DMS 273 (cell line): ENCODE results near the gene SLC3A2.
A peak's percentile ranks its signal among the peaks of the same experiment; 100 is the strongest.

ENCODE experiments used
- DNase-seq: peaks from one replicate; lab custom pipeline; 2025; ENCODE audit not compliant: unreplicated experiment; lab: John Stamatoyannopoulos, UW

The SLC3A2 gene

DNA sequence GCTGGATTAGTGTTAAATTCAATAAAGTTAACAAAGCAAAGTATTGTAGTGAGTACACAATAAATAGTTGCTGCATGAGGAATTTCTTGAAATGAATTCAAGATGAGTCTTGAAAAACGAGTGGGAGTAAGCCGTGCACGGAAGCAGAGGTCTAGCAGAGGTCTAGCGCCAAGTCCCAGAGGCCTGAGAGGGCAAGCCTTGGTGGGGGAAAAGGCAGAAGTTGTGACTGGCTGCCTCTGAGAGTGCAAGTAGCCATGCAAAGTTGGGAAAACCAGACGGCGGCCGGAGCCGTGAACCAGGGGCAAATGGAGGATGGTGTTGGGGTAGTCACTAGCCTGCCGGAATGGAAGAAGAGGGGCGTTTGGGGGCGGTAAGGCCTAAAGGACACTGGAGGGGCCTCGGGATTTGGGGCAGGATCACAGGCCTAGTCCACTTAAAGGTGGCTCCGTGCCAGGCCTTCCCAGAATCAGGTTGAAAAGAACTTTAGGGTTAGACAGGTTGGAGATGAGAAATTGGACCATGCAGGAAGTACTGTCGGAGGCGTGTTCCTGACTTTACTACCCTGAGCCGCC is 379 bp upstream of the SLC3A2 start:
- peak; percentile 67 for DNase-seq

DNA sequence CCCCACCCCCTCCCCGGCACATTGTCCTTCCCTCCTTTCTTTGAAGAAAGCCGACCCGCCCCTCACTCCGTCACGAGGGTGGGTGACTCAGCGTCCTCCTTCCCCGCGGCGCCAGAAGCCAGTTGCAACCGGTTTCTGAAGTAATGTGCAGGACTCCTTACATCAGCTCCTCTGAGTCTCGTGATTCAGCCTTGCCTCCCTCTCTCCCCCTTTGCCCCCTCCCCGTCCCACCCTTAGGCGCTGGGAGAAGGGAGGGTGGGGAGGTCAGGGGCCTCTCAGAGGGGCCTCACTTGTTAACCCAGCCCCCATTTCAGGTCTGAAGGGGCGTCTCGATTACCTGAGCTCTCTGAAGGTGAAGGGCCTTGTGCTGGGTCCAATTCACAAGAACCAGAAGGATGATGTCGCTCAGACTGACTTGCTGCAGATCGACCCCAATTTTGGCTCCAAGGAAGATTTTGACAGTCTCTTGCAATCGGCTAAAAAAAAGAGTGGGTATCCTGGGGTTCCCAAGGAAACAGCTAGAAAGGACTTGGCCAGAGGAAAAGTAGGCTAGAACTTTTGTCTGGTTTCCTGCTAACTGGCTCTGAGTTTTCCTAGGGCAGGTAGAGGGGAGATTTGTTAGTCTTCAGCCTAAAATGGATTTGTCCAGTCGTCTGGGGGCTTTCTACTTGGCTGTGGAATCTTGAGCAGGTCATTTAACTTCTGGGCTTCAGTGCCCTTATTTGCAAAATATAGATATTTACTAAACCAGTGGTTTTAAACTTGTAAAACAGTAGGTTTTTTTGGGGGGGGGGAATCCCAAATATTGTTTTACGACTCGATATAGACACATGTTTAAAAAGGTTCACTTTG is 1.1 kb downstream of the SLC3A2 start:
- peak; percentile 92 for DNase-seq

DNA sequence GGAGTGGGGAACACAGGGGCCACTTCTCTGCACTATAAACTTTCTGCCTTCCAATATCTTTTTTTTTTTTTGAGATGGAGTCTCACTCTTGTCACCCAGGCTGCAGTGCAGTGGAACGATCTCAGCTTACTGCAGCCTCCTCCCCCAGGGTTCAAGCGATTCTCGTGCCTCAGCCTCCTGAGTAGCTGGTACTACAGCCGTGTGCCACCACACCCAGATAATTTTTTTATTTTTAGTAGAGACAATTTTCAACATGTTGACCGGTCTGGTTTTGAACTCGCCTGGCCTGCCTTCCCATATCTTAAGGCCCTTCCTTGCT is 1.7 kb downstream of the SLC3A2 start:
- DNase-seq = no peak

DNA sequence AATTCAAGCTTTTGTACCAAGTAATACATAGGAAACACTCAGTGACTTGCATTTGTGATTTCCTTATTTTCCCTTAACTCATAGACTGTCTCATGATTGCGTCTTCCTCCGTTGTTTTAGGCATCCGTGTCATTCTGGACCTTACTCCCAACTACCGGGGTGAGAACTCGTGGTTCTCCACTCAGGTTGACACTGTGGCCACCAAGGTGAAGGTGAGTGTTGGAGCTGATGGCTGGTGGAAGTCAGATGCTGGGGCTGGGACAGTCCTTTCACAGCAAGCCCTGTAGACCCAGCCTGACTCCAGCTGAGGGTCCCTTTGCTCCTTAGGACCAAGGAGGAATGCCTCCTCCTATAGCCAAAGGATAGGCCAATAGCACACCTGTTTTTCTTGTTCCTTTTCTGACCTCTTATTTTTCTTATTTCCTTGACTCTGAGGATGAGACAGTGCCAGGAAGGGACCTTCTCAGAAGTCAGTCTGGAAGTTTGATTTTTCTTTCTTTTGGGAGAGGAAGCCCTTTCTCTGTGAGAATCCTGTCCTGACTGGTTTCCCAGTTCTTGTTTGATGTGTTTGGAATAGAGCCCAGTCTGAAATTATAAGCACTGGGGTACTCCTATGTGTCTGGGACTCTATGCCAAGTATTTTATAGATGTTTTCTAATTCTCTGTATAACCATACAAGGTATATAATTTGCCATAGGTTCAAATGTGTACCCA is 2.2 kb downstream of the SLC3A2 start:
- DNase-seq = no peak

DNA sequence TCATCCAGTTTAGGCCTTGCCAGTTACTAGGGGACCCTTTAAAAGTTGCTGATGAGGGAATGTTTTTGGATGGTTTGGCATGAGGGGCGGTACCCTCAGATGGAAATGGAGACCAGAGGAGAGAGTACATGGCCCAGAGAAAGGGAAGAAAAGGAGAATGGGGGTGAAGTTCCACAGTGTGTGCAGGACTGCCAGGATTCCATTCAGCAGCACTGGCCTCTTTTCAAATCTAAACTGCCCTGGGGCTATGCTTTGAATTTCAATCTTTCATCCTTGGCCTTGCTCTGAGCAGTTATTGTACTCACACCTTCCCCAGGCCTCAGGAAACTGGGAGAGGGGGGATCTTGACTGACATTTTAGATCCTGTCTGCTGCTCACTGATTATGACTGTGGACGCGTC is 3.0 kb downstream of the SLC3A2 start:
- no peak for DNase-seq

DNA sequence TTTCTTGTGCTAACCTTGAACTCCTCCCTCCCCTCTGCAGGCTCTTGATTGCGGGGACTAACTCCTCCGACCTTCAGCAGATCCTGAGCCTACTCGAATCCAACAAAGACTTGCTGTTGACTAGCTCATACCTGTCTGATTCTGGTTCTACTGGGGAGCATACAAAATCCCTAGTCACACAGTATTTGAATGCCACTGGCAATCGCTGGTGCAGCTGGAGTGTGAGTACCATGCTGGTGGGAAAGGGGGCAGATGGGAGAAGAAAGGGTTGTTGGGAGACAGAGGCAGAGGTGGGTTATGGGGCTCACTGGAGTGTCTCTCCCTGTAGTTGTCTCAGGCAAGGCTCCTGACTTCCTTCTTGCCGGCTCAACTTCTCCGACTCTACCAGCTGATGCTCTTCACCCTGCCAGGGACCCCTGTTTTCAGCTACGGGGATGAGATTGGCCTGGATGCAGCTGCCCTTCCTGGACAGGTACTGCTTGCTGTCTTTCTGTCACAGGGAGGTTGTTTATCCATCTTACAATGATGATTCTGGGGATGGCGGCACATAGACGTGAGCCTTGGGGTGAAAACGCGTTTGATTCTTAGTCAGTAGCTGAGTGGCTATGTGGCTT is 4.5 kb downstream of the SLC3A2 start:
- DNase-seq = no peak

DNA sequence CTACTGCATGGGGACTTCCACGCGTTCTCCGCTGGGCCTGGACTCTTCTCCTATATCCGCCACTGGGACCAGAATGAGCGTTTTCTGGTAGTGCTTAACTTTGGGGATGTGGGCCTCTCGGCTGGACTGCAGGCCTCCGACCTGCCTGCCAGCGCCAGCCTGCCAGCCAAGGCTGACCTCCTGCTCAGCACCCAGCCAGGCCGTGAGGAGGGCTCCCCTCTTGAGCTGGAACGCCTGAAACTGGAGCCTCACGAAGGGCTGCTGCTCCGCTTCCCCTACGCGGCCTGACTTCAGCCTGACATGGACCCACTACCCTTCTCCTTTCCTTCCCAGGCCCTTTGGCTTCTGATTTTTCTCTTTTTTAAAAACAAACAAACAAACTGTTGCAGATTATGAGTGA is 7.7 kb downstream of the SLC3A2 start:
- DNase-seq = no peak

DNA sequence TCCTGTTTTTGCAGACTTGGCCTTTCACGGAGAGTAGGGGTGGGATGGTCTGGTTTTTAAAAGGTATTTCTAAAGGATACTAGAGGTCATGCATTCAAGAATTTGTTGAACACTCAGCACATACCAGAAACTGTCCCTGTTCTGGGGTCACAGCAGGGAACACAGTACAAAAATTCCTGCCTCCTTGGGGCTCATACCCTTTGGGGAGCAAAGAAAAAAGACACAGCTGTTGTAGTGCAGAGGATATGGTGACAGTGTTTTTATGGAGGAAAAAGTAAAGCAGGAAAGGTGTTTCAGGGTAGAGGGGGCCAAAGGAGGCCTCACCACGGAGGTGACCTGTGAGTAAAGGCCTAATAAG is 8.4 kb downstream of the SLC3A2 start:
- DNase-seq = no peak

DNA sequence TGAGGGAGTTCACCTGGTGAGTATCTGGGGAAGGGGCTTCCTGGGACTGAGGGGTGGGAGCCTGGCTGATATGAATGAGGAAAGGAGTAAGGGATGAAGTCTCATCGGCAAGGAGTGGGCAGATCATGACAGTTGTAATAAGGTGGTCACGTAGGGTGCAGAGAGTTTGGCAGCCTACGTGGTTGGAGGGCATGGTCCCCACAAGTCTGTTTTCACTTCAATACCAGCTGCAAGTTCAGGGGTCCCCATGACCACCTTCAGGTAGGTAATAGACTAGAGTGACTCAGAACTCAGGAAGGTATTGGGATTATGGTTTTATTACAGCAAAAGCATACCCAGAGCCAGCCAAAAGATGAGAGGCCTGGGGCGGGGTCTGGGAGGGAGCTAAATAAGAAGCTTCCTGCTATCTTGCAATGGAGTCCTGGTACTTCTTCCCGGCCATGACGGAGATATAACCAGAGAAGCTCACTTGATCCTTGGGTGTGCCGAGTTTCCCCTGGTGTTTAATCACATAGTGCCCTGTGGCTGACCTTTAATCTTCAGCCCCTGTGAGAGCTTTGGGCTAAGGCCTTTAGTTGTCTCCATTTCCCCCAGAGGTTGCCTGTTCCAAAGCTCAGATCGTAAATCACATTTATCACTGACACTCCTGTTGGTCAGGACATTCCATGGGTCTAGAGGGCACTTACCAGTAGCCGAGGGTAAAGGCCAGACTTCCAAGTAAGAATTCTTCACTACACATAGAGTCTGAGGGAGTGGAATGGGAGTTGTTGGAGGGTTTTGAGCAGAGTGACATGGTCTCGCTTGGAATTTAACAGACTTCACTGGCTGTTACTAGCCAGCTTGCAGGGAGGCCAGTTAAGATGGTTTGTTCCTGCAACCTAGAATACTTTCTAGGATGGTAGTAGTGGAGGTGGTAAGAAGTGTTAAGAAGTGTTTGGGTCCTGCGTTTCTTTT is 9.1 kb downstream of the SLC3A2 start:
- peak; percentile 64 for DNase-seq

DNA sequence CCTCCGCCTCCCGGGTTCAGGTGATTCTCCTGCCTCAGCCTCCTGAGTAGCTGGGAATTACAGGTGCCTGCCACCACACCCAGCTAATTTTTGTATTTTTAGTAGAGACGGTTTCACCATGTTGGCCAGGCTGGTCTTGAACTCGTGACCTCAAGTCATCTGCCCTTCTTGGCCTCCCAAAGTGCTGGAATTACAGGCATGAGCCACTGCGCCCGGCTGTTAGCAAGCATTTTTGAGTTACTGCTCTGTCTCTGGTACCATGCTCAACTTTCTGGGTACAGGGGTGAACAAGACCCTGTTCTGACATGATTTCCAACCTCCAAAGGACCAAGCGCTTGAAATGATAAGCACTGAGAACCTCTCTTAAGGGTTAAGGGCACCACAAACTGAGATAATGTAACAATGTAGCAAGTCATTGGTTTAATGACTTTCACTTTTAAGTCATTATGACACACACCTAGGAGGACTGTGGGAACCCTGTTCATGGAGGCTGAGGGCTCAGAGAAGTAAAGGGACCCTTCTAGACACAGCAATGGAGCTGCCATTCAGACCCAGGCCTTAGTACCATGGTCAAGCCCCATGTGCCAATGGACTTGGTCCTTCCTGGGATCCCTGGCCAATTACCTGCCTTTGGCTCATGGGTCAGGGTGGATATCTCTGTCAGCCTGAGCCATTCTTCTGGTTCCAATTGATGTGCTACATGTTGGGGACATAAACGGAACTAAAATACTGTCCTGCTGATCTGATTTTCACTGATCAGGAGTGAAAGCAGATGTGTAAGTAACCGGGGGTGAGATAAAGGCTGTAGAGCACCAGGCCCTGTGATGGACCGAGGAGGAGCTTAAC is 11.6 kb downstream of the SLC3A2 start:
- DNase-seq = no peak

DNA sequence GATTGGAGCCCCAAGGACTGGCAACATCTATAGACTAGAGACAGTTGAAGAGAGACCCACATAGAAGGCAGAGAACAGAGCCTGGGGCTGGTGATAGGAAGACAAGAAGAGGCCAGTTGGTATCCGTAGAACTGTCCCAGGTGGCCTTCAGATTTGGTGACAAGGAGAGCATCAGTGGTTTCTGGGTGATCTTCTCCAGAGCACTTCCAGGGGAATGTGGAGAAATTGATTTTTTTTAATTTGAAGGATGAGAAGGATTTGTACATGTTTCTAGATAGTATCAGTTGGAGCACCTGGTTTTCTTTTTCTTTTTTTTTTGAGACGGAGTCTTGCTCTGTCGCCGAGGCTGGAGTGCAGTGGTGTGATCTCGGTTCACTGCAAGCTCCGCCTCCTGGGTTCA is 14.8 kb downstream of the SLC3A2 start:
- DNase-seq = no peak

DNA sequence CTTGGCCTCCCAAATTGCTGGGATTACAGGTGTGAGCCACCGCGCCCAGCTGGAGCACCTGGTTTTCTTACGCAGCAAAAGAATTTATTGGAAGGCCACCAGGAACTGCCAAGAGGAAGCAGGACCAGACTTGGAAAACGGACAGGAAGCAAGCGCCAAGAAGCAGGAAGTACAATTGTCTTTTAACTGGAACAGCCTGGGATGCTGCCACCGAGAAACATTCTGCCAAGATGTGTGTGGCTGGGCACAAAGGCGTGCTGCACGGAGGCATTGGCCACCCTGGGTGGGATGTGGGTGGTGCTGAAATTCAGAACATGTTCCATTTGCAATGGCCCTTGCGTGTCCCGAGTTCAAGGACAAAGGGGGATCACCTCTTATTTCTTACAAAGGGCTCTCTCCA is 15.4 kb downstream of the SLC3A2 start:
- no peak for DNase-seq

DNA sequence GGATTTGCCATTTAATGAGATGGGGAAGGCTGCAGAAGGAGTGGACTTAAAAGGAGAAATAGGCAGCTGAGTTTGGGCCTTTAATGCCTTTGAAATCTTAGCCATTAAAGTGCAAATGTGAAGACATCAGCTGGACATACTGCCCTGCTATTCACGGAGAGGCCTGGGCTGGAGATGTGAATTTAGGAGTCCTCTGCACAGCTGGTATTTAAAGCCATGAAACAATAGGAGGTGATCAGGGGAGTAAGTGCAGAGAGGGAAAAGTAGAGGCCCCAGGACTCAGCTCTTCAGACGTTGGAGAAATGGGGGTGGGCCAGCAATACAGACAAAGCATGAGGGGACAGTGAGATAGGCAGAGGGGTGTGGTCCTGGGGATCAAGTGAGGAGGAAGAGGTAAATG is 16.6 kb downstream of the SLC3A2 start:
- DNase-seq = no peak

DNA sequence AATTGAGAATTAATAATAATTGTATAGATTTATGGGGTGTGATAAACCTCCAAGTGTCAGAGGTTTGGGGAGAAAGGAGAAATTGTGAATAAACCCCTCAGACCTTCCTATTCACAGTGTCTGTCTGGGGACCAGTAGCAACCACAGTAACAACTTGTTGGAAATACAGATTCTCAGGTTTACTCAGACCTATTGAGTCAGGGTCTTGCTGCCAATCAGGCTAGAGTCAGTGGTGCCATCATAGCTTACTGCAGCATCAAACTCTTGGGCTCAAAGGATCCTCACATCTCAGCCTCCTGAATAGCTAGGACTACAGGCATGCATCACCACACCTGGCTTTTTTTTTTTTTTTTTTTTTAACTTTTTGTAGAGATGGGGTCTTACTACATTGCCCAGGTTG is 17.3 kb downstream of the SLC3A2 start:
- no peak for DNase-seq

DNA sequence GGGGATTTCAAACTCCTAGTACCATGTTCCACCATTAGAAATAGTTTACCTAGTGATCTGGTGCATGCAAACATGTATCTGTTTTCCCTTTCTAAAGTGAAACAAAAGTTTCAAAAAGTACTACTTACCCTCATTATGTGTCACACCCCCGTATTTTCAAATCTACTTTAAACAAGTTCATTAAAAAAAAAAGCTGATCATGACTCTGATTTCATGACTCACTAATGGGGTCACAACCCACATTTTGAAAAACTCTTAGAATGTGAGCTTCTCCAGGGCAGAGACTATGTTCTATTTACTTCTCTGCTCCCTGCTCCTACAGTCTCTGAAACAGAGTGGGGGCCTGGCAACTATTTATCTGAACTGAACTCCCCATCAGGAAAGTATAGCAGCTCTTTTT is 22.2 kb downstream of the SLC3A2 start:
- DNase-seq = no peak

DNA sequence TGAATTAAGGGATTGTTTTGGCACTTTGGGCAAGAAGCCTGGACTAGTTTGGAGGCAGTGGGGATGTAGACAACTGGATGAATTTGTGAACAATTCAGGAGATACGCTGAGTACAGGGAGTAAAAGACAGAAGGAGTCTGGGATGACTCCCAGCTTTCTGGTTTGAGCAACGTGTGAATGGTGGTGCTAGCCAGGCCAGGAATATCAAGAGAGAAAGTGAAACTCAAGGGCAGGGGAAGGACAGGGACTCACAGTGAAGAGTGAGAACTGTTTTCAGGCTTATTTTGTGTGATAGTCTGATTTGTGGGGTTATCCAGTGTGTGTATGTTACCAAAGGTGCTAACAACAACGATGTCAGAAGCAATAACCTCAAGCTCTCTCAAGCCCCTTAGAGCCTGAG is 24.6 kb downstream of the SLC3A2 start:
- no peak for DNase-seq

DNA sequence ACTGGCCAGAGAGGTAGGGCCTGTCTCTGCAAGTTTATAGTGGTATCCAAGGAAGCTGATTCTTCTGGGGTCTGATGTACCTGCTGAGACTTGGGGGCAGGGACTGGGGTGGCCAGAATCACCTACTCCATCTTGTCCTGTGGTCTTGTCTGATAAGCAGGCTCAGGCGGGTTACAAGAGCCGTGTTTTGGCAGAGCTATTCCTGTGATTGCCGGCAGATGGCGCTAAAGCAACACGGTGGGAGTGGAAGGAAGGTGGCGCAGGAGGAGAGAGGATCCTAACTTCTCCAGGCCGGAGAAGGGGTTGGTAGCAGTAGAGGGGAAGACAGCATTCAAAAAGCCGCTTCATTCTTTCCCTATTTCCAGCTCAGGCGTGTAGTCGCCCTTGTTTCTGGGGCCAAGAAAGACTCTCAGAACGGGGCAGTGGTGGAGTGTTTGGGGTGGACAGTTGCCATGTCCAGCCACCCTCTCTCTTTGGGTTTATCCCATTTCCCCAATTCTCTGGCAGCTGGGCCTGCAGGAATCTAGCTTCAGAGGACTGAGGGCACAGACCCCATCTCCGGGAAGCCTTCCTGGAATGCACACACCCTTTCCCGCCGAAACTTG is 25.3 kb downstream of the SLC3A2 start:
- peak; percentile 89 for DNase-seq

DNA sequence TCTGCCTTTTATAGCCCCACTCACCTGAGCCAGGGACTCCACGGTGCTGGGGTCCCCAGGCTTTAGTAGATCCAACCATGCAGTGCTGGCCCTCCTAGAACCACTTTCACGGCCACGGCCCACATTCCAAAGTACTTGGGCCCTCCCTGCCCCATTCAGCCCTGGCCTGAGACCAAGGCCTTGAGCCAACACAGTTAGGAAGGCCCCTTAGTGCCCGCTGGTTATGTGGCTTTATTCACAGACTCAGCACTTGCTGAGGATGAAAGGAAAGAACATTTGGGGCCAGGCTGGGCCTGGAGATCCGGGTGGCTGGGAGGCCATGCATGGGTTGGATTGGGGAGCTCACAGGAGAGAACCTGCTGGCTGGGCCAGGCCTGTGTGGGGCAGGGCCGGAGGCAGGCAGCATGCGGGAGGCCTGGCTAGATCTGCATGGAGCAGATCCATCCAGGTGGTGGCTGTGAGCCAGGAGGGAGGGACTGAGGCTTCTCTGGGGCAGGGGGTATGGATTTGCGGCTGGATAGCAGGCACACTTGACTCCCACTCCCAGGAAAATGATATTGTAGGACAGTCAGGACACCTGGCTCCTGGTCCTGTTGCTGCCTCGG is 27.9 kb downstream of the SLC3A2 start:
- no peak for DNase-seq
